ENCODE results near the gene ZNF778.

GRCh38 chr16:89176147-89176690 lies 41.3 kb upstream of the ZNF778 start:
- TF ChIP-seq TCF12 (IDR thresholded peaks at IDR 0.05) = no peak
- TF ChIP-seq RXRA (IDR thresholded peaks at IDR 0.05; ENCODE audit: borderline replicate concordance, low read depth) = no peak
- TF ChIP-seq, protein P1, sequence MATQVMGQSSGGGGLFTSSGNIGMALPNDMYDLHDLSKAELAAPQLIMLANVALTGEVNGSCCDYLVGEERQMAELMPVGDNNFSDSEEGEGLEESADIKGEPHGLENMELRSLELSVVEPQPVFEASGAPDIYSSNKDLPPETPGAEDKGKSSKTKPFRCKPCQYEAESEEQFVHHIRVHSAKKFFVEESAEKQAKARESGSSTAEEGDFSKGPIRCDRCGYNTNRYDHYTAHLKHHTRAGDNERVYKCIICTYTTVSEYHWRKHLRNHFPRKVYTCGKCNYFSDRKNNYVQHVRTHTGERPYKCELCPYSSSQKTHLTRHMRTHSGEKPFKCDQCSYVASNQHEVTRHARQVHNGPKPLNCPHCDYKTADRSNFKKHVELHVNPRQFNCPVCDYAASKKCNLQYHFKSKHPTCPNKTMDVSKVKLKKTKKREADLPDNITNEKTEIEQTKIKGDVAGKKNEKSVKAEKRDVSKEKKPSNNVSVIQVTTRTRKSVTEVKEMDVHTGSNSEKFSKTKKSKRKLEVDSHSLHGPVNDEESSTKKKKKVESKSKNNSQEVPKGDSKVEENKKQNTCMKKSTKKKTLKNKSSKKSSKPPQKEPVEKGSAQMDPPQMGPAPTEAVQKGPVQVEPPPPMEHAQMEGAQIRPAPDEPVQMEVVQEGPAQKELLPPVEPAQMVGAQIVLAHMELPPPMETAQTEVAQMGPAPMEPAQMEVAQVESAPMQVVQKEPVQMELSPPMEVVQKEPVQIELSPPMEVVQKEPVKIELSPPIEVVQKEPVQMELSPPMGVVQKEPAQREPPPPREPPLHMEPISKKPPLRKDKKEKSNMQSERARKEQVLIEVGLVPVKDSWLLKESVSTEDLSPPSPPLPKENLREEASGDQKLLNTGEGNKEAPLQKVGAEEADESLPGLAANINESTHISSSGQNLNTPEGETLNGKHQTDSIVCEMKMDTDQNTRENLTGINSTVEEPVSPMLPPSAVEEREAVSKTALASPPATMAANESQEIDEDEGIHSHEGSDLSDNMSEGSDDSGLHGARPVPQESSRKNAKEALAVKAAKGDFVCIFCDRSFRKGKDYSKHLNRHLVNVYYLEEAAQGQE (IDR thresholded peaks at IDR 0.05; ENCODE audit: low read depth, low read length) = no peak
- TF ChIP-seq, protein P2, sequence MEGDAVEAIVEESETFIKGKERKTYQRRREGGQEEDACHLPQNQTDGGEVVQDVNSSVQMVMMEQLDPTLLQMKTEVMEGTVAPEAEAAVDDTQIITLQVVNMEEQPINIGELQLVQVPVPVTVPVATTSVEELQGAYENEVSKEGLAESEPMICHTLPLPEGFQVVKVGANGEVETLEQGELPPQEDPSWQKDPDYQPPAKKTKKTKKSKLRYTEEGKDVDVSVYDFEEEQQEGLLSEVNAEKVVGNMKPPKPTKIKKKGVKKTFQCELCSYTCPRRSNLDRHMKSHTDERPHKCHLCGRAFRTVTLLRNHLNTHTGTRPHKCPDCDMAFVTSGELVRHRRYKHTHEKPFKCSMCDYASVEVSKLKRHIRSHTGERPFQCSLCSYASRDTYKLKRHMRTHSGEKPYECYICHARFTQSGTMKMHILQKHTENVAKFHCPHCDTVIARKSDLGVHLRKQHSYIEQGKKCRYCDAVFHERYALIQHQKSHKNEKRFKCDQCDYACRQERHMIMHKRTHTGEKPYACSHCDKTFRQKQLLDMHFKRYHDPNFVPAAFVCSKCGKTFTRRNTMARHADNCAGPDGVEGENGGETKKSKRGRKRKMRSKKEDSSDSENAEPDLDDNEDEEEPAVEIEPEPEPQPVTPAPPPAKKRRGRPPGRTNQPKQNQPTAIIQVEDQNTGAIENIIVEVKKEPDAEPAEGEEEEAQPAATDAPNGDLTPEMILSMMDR (IDR thresholded peaks at IDR 0.05) = no peak
- no peak for TF ChIP-seq GABPA (IDR thresholded peaks at IDR 0.05; ENCODE audit: low read depth)
- TF ChIP-seq POLR2AphosphoS5 (IDR thresholded peaks at IDR 0.05; ENCODE audit: low read depth, low read length) = no peak
- no peak for TF ChIP-seq SMC3 (IDR thresholded peaks at IDR 0.05; ENCODE audit: low read depth, low read length)
- TF ChIP-seq TAF1 (IDR thresholded peaks at IDR 0.05; ENCODE audit: borderline replicate concordance, low read depth, low read length) = no peak
- no peak for TF ChIP-seq TEAD4 (IDR thresholded peaks at IDR 0.05; ENCODE audit: borderline replicate concordance, insufficient read depth)
- no peak for TF ChIP-seq CHD2 (IDR thresholded peaks at IDR 0.05; ENCODE audit: low read length, partially characterized antibody)
- TF ChIP-seq FOSL2 (IDR thresholded peaks at IDR 0.05; ENCODE audit: borderline replicate concordance, low read depth) = no peak
- no peak for TF ChIP-seq USF2 (IDR thresholded peaks at IDR 0.05; ENCODE audit: borderline replicate concordance, low read depth, low read length)
- TF ChIP-seq ELF1 (IDR thresholded peaks at IDR 0.05) = no peak
- no peak for TF ChIP-seq ZBTB33 (IDR thresholded peaks at IDR 0.05; ENCODE audit: borderline replicate concordance, low read depth)
